HG02970 (cell line): ENCODE measurements around the gene DPAGT1.

ENCODE experiments used
- ATAC-seq: cut with Tn5 transposase; IDR thresholded peaks from one replicate; pipeline ENCODE4 v1.9.1; 2021; ENCODE audit warnings: mild to moderate bottlenecking, moderate library complexity, moderate number of reproducible peaks; ENCODE audit not compliant: unreplicated experiment, low FRiP score

Gene DPAGT1

DNA sequence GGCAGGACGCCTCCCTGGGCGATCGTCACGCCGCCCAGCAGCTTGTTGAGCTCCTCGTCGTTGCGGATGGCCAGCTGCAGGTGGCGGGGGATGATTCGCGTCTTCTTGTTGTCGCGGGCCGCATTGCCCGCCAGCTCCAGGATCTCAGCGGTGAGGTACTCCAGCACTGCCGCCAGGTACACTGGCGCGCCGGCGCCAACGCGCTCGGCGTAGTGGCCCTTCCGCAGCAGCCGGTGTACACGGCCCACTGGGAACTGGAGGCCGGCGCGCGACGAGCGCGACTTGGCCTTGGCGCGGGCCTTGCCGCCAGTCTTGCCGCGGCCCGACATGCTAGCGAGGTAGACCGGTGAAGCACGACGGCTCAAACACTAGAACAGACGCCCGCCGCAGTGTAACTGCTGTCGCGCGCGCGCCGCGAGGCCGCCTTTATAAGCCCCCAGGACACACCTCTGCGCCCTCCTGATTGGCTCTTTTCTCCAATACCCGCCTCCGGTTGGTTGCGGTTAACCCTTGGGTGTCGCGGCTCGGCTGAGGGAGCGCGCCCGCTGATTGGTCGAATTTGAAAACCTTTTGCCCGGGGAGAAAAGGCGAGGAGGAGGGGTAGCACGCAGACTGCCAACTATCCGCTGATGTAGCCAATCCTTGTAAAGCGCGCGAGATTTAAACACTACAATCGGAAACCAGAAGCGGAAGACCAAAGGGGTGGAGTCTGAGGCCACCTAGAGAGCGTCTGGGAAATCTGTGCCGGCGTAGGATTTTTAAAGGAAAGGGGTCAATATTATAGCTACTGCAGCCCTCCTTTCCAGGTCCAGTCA is 6.4 kb downstream of the DPAGT1 start:
- ATAC-seq: peak; percentile 78

GRCh38 chr11:119094816-119095065 is 6.9 kb downstream of the DPAGT1 start:
- ATAC-seq: peak; percentile 39

DNA sequence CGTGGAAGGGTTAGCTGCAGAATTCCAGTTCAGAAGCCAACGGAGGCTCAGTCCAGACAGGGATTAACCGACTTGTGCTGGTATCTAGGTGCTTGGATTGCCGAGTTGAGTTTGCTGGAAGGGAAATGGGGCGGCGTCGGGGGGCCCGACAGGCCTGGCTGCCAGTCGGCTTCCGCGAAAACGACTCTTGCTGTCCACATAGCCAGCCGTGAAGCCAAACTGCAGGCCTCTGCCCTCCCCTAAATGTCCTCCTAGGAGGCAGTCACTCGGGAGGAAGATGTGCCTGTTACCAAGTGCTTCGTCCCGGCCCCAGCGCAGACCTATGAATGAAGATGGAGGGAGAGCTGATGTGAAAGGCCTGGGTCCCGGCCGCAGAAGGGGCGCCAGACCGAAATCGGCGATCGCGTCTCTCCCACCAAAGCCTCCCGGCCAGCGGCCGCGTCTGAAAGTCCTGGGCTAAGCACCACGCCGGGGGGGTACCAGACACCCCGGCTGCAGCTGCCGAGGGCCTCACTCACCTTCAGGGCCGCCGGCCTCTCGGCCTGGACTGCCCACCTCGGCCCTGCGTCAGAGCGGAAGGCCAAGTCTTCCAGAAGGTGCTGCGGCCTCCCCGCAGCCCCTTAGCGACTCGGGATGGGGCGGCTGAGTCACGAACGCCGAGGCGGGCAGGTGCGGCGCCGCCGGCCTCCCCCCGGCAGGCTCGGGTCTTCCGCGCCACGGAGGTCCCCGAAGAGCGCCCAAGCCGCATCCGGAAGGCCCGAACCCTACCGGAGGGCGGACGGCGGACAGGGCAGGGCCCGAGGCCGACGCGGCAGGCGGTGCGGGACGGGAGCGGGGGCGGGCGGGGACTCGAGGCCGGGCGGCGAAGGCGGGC is 7.5 kb downstream of the DPAGT1 start:
- ATAC-seq: peak; percentile 11

GRCh38 chr11:119092880-119093842 is 8.5 kb downstream of the DPAGT1 start:
- no peak for ATAC-seq

- ATAC-seq: no peak
Measured at GRCh38 chr11:119091966-119092879, 9.4 kb downstream of the DPAGT1 start.

DNA sequence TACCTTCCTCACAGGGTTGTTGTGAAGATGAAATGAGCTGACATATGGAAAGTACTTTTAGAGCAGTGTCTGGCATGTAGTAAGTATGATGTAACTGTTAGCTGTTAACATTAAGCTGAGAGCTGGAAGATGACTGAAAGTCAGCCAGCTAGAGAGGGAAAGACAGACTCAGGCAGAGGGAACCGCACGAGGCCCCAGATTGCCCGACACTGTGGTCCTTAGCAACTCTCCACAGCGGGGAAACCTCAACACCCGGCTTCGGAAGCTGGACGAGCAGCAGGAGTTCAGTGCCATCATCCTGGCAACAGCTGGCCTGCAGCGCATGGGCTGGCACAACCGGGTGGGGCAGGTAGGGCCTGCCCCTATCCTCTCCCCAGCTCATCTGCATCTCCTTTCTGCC is 10.5 kb downstream of the DPAGT1 start:
- no peak for ATAC-seq

- ATAC-seq: no peak
Measured at GRCh38 chr11:119089319-119089718, 12.3 kb downstream of the DPAGT1 start.

- no peak for ATAC-seq
Measured at GRCh38 chr11:119088406-119088805, 13.2 kb downstream of the DPAGT1 start.

GRCh38 chr11:119087747-119088241 is 13.9 kb downstream of the DPAGT1 start:
- no peak for ATAC-seq

- no peak for ATAC-seq
Measured at GRCh38 chr11:119087123-119087522, 14.5 kb downstream of the DPAGT1 start.

DNA sequence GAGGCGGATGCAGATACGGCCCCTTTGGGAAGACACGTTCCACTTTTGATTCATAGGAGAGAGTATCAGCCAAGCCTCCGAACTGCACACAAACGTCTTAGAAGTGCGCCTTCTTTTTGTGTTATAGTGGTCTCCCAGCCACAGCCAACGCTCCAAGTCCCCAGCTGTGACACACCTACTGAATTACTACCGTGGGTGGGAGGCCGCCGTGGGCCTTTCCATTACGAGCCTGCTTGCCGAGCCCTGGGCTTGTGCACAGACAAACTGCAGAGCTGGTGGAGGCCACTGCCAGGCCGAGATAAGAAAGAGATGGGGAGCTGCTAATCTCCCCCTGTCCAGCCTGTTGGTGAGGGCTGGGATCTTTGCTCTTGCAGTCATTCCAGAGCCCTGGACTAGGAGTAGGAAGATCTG is 16.2 kb downstream of the DPAGT1 start:
- ATAC-seq: peak; percentile 15

DNA sequence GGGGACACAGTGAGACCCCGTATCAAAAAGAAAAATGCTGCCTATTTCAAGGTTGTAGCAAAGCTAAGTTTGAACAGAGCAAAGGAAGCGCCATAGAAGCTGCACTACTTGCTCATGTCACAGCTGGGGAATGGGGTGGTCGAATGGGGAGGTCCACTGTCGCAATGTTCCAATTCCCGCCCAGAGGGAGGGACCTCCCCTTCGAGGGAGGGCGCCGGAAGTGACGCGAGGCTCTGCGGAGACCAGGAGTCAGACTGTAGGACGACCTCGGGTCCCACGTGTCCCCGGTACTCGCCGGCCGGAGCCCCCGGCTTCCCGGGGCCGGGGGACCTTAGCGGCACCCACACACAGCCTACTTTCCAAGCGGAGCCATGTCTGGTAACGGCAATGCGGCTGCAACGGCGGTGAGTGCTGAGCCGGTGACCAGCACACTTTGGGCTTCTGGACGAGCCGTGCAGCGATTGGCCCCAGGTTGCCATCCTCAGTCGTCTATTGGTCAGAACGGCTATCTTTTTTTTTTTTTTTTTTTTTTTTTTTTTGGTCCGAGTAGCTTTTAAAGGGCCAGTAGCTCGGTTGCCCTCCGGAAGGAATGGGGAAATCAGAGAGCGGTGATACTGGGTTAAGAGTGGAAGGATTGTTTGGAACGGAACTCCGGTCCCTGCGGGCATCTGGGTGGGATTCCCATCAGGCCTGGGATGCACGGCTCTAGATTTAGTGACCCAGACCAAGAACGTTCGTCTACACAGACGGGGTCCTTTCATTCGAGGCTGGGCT is 16.8 kb downstream of the DPAGT1 start, which contains the start of gene HMBS:
Gene HMBS, plus strand, starts transcription at position 219 of the 774 bp plus-strand sequence. Its CDS starts 153 bp downstream, at position 372.
- peak; percentile 73 for ATAC-seq

DNA sequence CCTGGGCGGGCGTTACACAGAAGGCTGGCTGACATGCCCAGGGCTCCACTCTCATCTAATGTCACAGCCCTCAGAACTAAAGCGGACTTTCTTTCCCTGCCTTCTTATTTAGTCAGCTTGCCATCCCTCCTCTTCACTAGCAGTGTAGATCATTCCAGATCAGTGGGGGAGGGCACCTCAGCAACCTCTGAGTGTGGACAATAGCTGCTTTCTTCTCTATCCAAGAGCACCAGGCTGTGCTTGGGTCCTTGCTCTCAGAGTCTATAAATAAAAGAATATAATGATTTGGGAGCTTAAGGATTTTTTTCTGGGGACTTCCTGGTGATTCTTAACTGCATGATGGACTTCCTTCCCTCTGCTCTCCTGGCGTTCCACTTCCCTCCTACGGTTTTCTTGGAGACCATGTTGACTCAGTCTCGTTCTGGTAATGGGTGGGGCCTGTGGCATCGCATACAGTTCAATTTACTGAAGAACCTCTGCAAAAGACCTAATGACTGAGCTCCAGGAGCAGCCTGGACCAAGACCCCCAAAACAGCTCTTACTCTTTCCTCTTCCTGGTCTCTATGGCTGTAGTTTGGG is 19.9 kb downstream of the DPAGT1 start:
- ATAC-seq: no peak

- ATAC-seq: no peak
Measured at GRCh38 chr11:119078675-119079420, 22.8 kb downstream of the DPAGT1 start.

GRCh38 chr11:119077839-119078238 is 23.8 kb downstream of the DPAGT1 start:
- ATAC-seq: no peak

- peak; percentile 93 for ATAC-seq
Measured at GRCh38 chr11:119067371-119068222, 34.1 kb downstream of the DPAGT1 start, which contains the start of gene VPS11. TSS of gene VPS11 (plus strand) at chr11:119067818. CDS start at chr11:119067824, 6 bp downstream.
